ENCODE data around the gene MEIOSIN. TPM values are rescaled to one million over a fixed set of nuclear protein-coding genes. Genes with fewer than 3 reads are reported as not detected.

MEIOSIN gene
- total RNA-seq, 1 donor from 2014 or later: not detected

DNA sequence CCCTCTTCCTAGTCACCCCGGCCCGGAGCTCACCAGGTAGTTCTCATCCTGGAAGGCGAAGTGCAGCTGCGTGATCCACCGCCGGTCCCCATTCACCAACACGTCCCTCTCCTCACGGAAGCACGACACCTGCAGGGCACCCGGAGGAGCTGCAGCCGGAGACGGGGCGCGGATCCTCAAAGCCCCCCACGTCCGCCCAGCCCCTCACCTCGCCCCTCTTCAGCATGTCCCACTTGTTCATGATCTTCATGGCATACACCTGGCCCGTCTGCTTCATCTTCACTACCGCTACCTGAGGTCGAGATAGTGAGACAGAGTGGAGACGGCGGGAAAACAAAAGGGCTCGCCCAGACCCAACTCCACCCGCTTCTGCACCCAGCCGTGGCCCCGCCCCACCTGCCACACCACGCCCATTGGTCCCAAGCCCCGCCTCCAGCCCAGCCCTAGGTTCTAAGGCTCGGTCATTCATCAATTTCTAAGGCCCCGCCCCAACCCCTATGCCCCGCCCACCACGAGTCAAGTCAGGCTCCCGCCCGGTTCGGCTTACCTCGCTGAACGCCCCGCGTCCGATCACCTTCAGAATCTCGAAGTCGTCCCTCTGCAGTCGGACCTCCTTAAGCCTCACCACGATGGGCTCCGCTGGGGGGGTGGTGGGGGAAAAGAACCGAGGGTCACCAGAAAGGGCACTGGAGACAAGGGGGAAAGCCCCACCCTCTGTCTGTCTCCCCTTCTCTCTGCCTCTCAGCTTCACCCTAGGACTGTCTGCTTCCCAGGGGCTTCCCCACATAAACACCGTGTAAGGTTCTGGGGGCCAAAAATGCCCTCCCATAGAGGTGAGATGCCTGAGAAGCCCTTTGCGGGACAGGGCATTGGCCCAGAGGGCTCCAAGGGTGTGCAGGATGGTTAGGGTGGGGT is 46.2 kb downstream of the MEIOSIN start:
- TF ChIP-seq, protein P1, sequence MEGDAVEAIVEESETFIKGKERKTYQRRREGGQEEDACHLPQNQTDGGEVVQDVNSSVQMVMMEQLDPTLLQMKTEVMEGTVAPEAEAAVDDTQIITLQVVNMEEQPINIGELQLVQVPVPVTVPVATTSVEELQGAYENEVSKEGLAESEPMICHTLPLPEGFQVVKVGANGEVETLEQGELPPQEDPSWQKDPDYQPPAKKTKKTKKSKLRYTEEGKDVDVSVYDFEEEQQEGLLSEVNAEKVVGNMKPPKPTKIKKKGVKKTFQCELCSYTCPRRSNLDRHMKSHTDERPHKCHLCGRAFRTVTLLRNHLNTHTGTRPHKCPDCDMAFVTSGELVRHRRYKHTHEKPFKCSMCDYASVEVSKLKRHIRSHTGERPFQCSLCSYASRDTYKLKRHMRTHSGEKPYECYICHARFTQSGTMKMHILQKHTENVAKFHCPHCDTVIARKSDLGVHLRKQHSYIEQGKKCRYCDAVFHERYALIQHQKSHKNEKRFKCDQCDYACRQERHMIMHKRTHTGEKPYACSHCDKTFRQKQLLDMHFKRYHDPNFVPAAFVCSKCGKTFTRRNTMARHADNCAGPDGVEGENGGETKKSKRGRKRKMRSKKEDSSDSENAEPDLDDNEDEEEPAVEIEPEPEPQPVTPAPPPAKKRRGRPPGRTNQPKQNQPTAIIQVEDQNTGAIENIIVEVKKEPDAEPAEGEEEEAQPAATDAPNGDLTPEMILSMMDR (IDR thresholded peaks at IDR 0.05; ENCODE audit: insufficient read depth, low read length, severe bottlenecking): peak; percentile 84
- DNase-seq (ENCODE audit: low read depth) (peak; percentile 79), FAIRE-seq (no peak)
- Histone ChIP-seq H3K4me3 (ENCODE audit: low read depth, low read length) (peak overlapping the region; percentile 32), H3K36me3 (ENCODE audit: control insufficient read depth, insufficient read depth, low read length) (peaks cover 18% of the 10 kb centered on the region), H3K27me3 (ENCODE audit: control insufficient read depth, insufficient read depth, low read length) (no peaks in the 10 kb centered on the region)

DNA sequence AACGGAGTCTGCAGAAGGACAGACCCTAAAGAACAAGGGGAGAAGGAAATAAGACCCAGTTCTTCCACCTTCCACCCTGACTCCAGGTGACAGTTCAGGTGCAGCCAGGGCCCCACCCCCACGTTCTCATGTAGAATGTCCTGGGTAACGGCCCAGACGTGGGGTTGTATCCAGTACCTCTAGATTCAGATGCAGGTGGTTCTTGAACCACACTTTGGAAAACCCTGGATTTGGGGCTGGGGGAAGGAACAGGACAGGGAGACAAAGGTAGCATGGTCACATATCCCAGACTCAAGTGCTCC is 46.9 kb downstream of the MEIOSIN start:
- FAIRE-seq (no peak), DNase-seq (ENCODE audit: low read depth) (no peak)
- TF ChIP-seq, protein P1 (IDR thresholded peaks at IDR 0.05; ENCODE audit: insufficient read depth, low read length, severe bottlenecking): no peak
- H3K27me3 ChIP-seq (ENCODE audit: control insufficient read depth, insufficient read depth, low read length): no peaks in the 10 kb centered on the region
- H3K36me3 ChIP-seq (ENCODE audit: control insufficient read depth, insufficient read depth, low read length): peaks cover 16% of the 10 kb centered on the region
- H3K4me3 ChIP-seq (ENCODE audit: low read depth, low read length): no peak overlapping the region

DNA sequence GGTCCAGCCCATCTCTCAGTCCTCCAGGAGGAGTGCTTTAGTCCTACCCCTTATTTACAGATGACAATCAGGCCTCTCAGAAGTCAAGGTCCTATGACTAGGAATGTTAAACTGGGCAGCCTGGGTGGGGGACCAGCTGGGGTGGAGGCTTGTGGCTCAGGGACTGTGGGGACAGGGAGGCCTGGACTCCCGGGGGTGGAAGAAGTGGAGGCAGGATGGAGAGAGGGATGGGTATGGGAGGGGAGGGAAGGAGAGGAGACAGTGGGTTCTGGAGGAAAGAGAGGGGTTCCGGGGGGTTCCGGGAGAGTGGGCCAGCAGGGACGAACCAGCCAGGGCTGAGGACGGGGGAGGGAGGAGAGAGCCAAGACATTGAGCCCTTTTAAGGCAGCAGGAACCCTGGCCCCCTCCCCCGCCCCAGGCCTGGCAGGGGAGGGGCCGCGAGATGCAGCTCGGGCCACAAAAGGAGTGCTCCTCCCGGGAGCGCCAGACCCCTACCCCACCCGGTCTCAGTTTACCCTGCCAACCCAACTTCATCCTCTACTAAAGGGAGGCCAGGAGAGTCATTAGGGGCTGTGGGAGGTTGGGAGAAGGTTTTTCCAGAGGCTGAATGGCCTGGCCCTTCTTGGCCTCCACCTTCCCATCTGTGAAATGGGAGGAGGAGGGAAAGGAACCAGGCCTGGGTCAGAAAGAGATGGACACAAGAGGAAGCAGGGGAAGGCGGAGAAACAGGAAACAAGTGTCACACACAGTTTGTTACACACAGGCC is 47.4 kb downstream of the MEIOSIN start:
- FAIRE-seq (no peak), DNase-seq (ENCODE audit: low read depth) (no peak)
- TF ChIP-seq, protein P1 (IDR thresholded peaks at IDR 0.05; ENCODE audit: insufficient read depth, low read length, severe bottlenecking): no peak
- no peak overlapping the region for H3K4me3 ChIP-seq (ENCODE audit: low read depth, low read length)
- no peaks in the 10 kb centered on the region for H3K27me3 ChIP-seq (ENCODE audit: control insufficient read depth, insufficient read depth, low read length)
- H3K36me3 ChIP-seq (ENCODE audit: control insufficient read depth, insufficient read depth, low read length): peaks cover 19% of the 10 kb centered on the region

DNA sequence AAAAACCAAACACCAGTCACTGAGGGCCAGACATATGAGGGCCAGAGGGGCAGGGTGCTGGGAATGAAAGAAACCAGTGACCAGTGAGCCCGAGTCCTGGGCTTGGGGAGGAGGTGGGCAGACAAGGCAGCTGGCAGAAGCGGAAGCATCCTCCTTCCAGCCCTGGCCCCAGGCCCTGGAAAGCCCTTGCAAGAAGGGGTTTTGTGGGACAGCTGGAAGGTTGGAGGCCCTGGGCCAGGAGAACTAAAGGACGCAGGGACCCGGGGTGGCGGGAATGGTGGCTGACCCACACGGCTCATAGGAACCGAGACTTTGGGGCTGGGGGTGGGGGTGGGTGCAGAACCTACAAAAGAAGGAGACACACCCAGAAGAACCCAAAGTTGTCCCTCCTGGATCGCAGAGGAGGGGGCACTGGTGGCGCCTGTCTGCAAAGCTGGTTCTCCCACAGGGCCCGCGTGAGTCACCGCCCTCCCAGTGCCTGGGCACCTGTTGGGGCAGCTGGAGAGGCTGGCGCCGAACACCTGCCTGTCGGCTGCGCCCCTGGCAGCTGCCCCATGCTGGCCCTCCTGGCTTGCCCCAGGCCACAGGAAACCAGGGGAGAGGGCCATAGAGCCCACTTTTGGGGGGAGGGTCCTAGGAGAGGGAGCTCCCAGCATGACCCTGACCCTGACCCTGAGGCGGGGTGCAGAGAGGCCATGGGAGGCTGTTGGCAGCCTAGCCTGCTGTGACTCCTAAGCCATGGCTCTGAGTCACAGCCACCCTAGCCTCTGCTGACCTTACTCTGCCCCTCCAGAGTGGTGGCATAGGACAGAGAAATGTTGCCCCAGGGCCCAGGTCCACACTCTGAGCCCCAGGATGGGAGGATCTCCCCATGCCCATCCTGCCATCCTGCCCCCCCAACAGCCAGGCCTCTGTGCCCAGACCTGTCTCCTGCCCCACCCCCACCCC is 48.2 kb downstream of the MEIOSIN start:
- no peak overlapping the region for H3K4me3 ChIP-seq (ENCODE audit: low read depth, low read length)
- no peaks in the 10 kb centered on the region for H3K27me3 ChIP-seq (ENCODE audit: control insufficient read depth, insufficient read depth, low read length)
- FAIRE-seq (no peak), DNase-seq (ENCODE audit: low read depth) (peak; percentile 41)
- TF ChIP-seq, protein P1 (IDR thresholded peaks at IDR 0.05; ENCODE audit: insufficient read depth, low read length, severe bottlenecking): no peak
- peaks cover 21% of the 10 kb centered on the region for H3K36me3 ChIP-seq (ENCODE audit: control insufficient read depth, insufficient read depth, low read length)

DNA sequence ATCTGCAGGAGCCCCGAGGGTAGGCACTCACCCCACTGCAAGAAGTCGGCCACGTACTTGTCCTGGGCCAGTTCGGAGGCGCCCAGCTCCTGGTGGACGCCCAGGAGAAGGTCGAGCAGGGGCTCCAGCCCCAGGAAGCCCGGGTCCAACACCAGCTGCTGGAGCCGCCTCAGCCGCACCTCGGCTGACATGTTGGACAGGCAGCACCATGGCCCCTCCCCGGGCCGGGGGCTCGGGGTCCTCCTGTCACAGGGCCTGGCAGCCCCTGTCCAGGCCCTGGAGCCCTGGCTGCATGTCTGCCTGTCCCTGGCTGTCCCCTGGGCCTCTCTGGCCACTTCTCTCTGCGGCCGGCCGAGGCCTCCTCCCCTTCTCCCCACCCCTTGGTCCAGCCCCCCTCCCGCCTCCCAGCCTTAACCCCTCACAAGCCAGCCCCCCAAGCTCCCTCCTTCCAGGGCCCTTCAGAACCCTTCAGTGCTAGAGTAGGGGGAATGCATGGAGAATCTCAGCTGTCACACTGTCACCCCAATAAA is 49.0 kb downstream of the MEIOSIN start, which contains the start of gene DMPK:
TSS of gene DMPK (minus strand) at position 329 of the 530 bp plus-strand sequence. CDS start at position 191, 138 bp downstream.
- no peak within 1 kb of the TSS for H3K4me3 ChIP-seq (ENCODE audit: low read depth, low read length)
- peaks cover 19% of the 10 kb centered on the region for H3K36me3 ChIP-seq (ENCODE audit: control insufficient read depth, insufficient read depth, low read length)
- DNase-seq (ENCODE audit: low read depth): peak; percentile 15
- no peaks in the 10 kb centered on the region for H3K27me3 ChIP-seq (ENCODE audit: control insufficient read depth, insufficient read depth, low read length)
- TF ChIP-seq, protein P1 (IDR thresholded peaks at IDR 0.05; ENCODE audit: insufficient read depth, low read length, severe bottlenecking): no peak
- no peak for FAIRE-seq
